LoVo (cell line): ENCODE results near the gene MRM2.

ENCODE experiments used
- DNase-seq: peaks from one replicate; pipeline ENCODE4 v3.0.0-alpha.2; 2016; ENCODE audit warnings: low spot score

The MRM2 gene

GRCh38 chr7:2266911-2267310 lies 24.9 kb upstream of the MRM2 start:
- DNase-seq, result no peak

GRCh38 chr7:2264158-2264557 lies 22.2 kb upstream of the MRM2 start:
- no peak for DNase-seq

- no peak for DNase-seq
Observed at GRCh38 chr7:2263176-2263575, 21.2 kb upstream of the MRM2 start.

GRCh38 chr7:2261611-2262010 lies 19.6 kb upstream of the MRM2 start:
- DNase-seq, result no peak

GRCh38 chr7:2260820-2261219 lies 18.8 kb upstream of the MRM2 start:
- DNase-seq, result peak; percentile 69

- no peak for DNase-seq
Observed at GRCh38 chr7:2259480-2259879, 17.5 kb upstream of the MRM2 start.

- DNase-seq, result no peak
Observed at GRCh38 chr7:2258661-2259365, 16.8 kb upstream of the MRM2 start.

GRCh38 chr7:2257651-2258050 lies 15.6 kb upstream of the MRM2 start:
- DNase-seq, result no peak

GRCh38 chr7:2257046-2257551 lies 15.1 kb upstream of the MRM2 start:
- DNase-seq, result no peak

GRCh38 chr7:2256306-2257045 lies 14.5 kb upstream of the MRM2 start:
- no peak for DNase-seq

- DNase-seq, result peak; percentile 34
Observed at GRCh38 chr7:2255145-2256139, 13.4 kb upstream of the MRM2 start.

GRCh38 chr7:2254429-2255144 lies 12.6 kb upstream of the MRM2 start:
- DNase-seq, result no peak

GRCh38 chr7:2253525-2254244 lies 11.7 kb upstream of the MRM2 start:
- DNase-seq, result no peak

GRCh38 chr7:2253021-2253420 lies 11.0 kb upstream of the MRM2 start:
- DNase-seq, result no peak

GRCh38 chr7:2251841-2252771 lies 10.1 kb upstream of the MRM2 start:
- no peak for DNase-seq

- DNase-seq, result no peak
Observed at GRCh38 chr7:2251381-2251780, 9.4 kb upstream of the MRM2 start.

GRCh38 chr7:2249744-2250323 lies 7.8 kb upstream of the MRM2 start:
- no peak for DNase-seq

GRCh38 chr7:2248984-2249694 lies 7.1 kb upstream of the MRM2 start:
- no peak for DNase-seq
